ENCODE data around the gene PCNT.

PCNT gene

DNA sequence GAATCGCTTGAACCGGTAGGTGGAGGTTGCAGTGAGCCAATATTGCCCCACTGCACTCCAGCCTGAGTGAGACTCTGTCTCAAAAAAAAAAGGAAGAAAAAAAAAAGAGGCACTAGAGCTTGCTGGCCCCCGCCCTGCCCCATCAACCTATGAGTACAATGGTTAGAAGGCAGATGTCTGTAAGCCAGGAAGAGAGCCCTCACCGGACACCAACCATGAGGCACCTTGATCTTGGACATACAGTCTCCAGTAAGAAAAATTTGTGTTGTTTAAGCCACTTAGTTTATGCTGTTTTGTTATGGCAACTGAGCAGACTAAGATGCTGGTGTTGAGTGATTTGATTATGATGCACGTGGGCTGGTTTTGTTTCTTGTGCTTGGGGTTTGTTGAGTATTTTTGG, 168.9 kb downstream of the PCNT start:
- no peak for DNase-seq

- DNase-seq, result no peak
These were observed 169.9 kb downstream of the PCNT start for GRCh38 chr21:46493828-46494227.

Measured in NCI-H1694 treated with DMSO at 0.1 percent for 48 hours (cell line).